ENCODE data around the gene FAM200A. TPM values are rescaled to one million over a fixed set of nuclear protein-coding genes. Genes with fewer than 3 reads are reported as not detected.

Gene FAM200A
- total and polyA plus RNA-seq, 9 donors: 6.4 to 13.5 (median 8.9) TPM

GRCh38 chr7:99499721-99500636, 51.9 kb downstream of the FAM200A start, which contains the start of gene ZNF394:
TSS of gene ZNF394 (minus strand) at chr7:99500281. CDS start at chr7:99500093, 188 bp downstream.
- Histone ChIP-seq H3K4me1 (ENCODE audit: insufficient read depth) (peaks cover 9% of the 10 kb centered on the region), H3K27ac (peak within 1 kb of the TSS; percentile 46 to 92), H3K36me3 (no peaks in the 10 kb centered on the region), H3K27me3 (no peaks in the 10 kb centered on the region), H3K4me3 (peak within 1 kb of the TSS; percentile 99), H3K9me3 (peaks cover 0 to 4% of the 10 kb centered on the region in 2 donors)
- TF ChIP-seq CTCF (IDR thresholded peaks at IDR 0.05): no peak
- TF ChIP-seq POLR2A (IDR thresholded peaks at IDR 0.05): peak; percentile 68
- TF ChIP-seq EP300 (IDR thresholded peaks at IDR 0.05): no peak
- intact Hi-C loops (cut with DNase I): loop anchor here in 1 of 4 donors (5.0 kb wide), 1 partner anchor 52 kb away; the partner anchor contains the start of gene FAM200A
- DNase-seq: peak; percentile 87 to 93 (median 90)
- WGBS, 3 donors: 0 to 1% (median 0%) methylated on average over 68 of the region's 68 CpGs

GRCh38 chr7:99499371-99499720, 52.6 kb downstream of the FAM200A start:
- WGBS, 3 donors: 0 to 4% (median 1%) methylated on average over 14 of the region's 14 CpGs
- H3K27me3 ChIP-seq: no peaks in the 10 kb centered on the region
- TF ChIP-seq EP300 (IDR thresholded peaks at IDR 0.05) (no peak), POLR2A (IDR thresholded peaks at IDR 0.05) (no peak), CTCF (IDR thresholded peaks at IDR 0.05) (no peak)
- peaks cover 9% of the 10 kb centered on the region for H3K4me1 ChIP-seq (ENCODE audit: insufficient read depth)
- peak overlapping the region; percentile 46 to 92 for H3K27ac ChIP-seq
- H3K36me3 ChIP-seq: no peaks in the 10 kb centered on the region
- no peak for DNase-seq
- H3K9me3 ChIP-seq: peaks cover 0 to 7% of the 10 kb centered on the region in 2 donors
- intact Hi-C loops (cut with DNase I): no loop called here
- peak overlapping the region; percentile 99 for H3K4me3 ChIP-seq

GRCh38 chr7:99498546-99498944, 53.4 kb downstream of the FAM200A start:
- intact Hi-C loops (cut with DNase I): no loop called here

More at GRCh38 chr7:99498546-99498944, 53.4 kb downstream of the FAM200A start:
- Histone ChIP-seq H3K27ac (no peak overlapping the region), H3K9me3 (peaks cover 0 to 15% of the 10 kb centered on the region in 2 donors), H3K4me3 (peak overlapping the region; percentile 99), H3K36me3 (peaks cover 3% of the 10 kb centered on the region), H3K27me3 (no peaks in the 10 kb centered on the region), H3K4me1 (ENCODE audit: insufficient read depth) (peaks cover 9% of the 10 kb centered on the region)
- TF ChIP-seq CTCF (IDR thresholded peaks at IDR 0.05) (no peak), EP300 (IDR thresholded peaks at IDR 0.05) (no peak), POLR2A (IDR thresholded peaks at IDR 0.05) (no peak)
- no peak for DNase-seq
- WGBS, 3 donors: 67 to 72% (median 68%) methylated on average over 11 of the region's 11 CpGs

Data from ovary (tissue), 9 donors.